Astrocyte (in vitro differentiated cells and primary cell): Measurements from ENCODE around the gene C17orf50. TPM values are rescaled to one million over a fixed set of nuclear protein-coding genes. Genes with fewer than 3 reads are reported as not detected.
A peak's percentile ranks its signal among the peaks of the same experiment; 100 is the strongest.

Source experiments
- DNase-seq: peaks from one replicate; pipeline ENCODE4 v3.0.0-alpha.2; 2010; ENCODE audit warnings: low read depth
- FAIRE-seq: peaks from 2 replicates; lab custom pipeline; 2011; peaks lifted over from hg19 to GRCh38; lab: Jason Lieb, UNC
- H2AFZ ChIP-seq: 2 replicates; pipeline ENCODE4 v1.6.0; 2012; ENCODE audit warnings: low read depth, low read length, inconsistent platforms
- H3K27ac ChIP-seq: 2 replicates; pipeline ENCODE4 v1.5.1; 2011; ENCODE audit warnings: low read depth, low read length, inconsistent platforms
- H3K27me3 ChIP-seq: 2 replicates; pipeline ENCODE4 v1.6.0; 2011; ENCODE audit warnings: low read length, inconsistent platforms; ENCODE audit not compliant: insufficient read depth
- H3K36me3 ChIP-seq: 2 replicates; pipeline ENCODE4 v1.5.1; 2011; ENCODE audit warnings: low read length, inconsistent platforms; ENCODE audit not compliant: insufficient read depth
- H3K4me1 ChIP-seq: 2 replicates; pipeline ENCODE4 v1.5.1; 2011; ENCODE audit warnings: low read length, inconsistent platforms; ENCODE audit not compliant: insufficient read depth
- H3K4me2 ChIP-seq: 2 replicates; pipeline ENCODE4 v1.6.0; 2012; ENCODE audit warnings: low read length, inconsistent platforms
- H3K4me3 ChIP-seq: 2 replicates; pipeline ENCODE4 v1.5.1; 2011; ENCODE audit warnings: low read depth, mild to moderate bottlenecking, low read length, inconsistent platforms; ENCODE audit not compliant: insufficient read depth
- H3K79me2 ChIP-seq: 2 replicates; pipeline ENCODE4 v1.6.0; 2012; ENCODE audit warnings: mild to moderate bottlenecking, low read length, inconsistent platforms; ENCODE audit not compliant: insufficient read depth
- H3K9ac ChIP-seq: 2 replicates; pipeline ENCODE4 v1.6.0; 2012; ENCODE audit warnings: mild to moderate bottlenecking, low read length, inconsistent platforms
- H3K9me3 ChIP-seq: 2 replicates; pipeline ENCODE4 v1.5.1; 2012; ENCODE audit warnings: low read depth, mild to moderate bottlenecking, low read length, inconsistent platforms; ENCODE audit not compliant: insufficient read depth
- H4K20me1 ChIP-seq: 2 replicates; pipeline ENCODE4 v1.6.0; 2012; ENCODE audit warnings: low read length, inconsistent platforms; ENCODE audit not compliant: insufficient read depth
- H3K27ac Mint-ChIP-seq: one replicate; pipeline ENCODE4 v1.8.0; 2021; ENCODE audit warnings: mild to moderate bottlenecking, mixed read lengths; ENCODE audit not compliant: unreplicated experiment
- H3K27me3 Mint-ChIP-seq: one replicate; pipeline ENCODE4 v1.8.0; 2021; ENCODE audit warnings: low read depth, mixed read lengths; ENCODE audit not compliant: unreplicated experiment
- H3K36me3 Mint-ChIP-seq: one replicate; pipeline ENCODE4 v1.8.0; 2021; ENCODE audit warnings: low read depth, mixed read lengths; ENCODE audit not compliant: unreplicated experiment
- H3K4me1 Mint-ChIP-seq: one replicate; pipeline ENCODE4 v1.8.0; 2021; ENCODE audit warnings: low read depth, mixed read lengths; ENCODE audit not compliant: unreplicated experiment
- H3K4me3 Mint-ChIP-seq: one replicate; pipeline ENCODE4 v1.8.0; 2021; ENCODE audit warnings: mild to moderate bottlenecking, moderate library complexity, mixed read lengths; ENCODE audit not compliant: unreplicated experiment
- H3K9me3 Mint-ChIP-seq: one replicate; pipeline ENCODE4 v1.8.0; 2021; ENCODE audit warnings: mild to moderate bottlenecking, mixed read lengths; ENCODE audit not compliant: unreplicated experiment
- EZH2 ChIP-seq: IDR thresholded peaks from 2 replicates; pipeline ENCODE4 v1.6.1; 2012; ENCODE audit warnings: mild to moderate bottlenecking, low read length, inconsistent platforms; ENCODE audit not compliant: insufficient read depth
- total RNA-seq: library from RNA; stranded (reverse); gene quantifications from 2 replicates; pipeline ENCODE4 v1.2.1, GENCODE V29; 2021
- TF ChIP-seq, protein P1 (sequence below): IDR thresholded peaks from 2 replicates; pipeline ENCODE4 v1.5.1; 2011; ENCODE audit warnings: low read depth, mild to moderate bottlenecking, inconsistent platforms, low read length, moderate library complexity; ENCODE audit not compliant: insufficient read depth

The C17orf50 gene
- total RNA-seq, 1 donor from 2014 or later, result not detected

DNA sequence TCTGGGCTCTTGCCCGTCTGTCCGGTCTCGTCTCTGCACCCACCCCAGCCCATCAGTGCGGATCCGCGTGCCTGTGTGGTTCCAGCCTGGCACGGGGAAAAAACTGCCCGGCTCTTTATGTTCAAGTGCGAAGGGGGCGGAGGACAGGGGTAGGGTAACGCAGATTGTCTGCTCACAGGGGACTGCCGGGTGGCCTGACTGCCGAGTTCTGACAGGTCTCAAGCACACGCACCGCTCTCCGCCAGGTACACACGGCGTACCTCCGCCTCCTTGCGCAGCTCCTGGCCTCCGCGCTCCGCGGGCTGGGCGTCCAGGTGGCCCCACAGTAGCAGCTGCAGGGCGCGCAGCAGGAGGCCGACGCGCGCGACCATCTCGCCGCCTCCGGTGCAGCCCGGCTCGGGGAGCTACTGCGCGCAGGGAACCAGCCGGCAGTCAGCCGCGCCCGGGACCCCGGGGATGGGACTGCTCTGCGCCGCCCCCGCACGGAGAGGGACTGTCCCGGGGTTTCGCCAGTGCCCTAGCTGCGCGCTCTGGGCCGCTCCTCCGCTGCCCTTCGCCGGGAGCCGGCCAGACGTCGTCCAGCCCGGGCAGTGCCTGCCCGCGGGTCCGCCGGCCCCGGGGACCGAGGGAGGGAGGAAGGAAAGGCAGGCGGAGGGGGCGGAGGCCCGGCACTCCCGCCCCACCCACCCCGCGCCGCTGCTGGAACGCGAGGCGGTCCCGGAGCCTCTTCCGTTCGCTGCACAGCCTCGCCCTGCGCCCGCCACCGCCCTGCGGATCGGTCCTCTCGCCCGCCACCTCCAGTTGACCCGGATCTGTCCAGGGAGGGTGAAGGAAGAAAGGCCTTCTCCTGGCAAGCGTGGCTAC is 34.6 kb downstream of the C17orf50 start, which contains the start of gene MMP28:
TSS of gene MMP28 (minus strand) at position 635 of the 864 bp plus-strand sequence. CDS start at position 371, 264 bp downstream.
- no peaks in the 10 kb centered on the region for H3K36me3 ChIP-seq
- no peaks in the 10 kb centered on the region for H3K79me2 ChIP-seq
- no peaks in the 10 kb centered on the region for H3K9me3 ChIP-seq
- DNase-seq, result peak; percentile 21
- no peaks in the 10 kb centered on the region for H4K20me1 ChIP-seq
- no peak within 1 kb of the TSS for H3K9ac ChIP-seq
- peaks cover 34% of the 10 kb centered on the region for H3K27me3 ChIP-seq
- H2AFZ ChIP-seq, result peak within 1 kb of the TSS; percentile 81
- FAIRE-seq, result no peak
- Mint-ChIP-seq H3K36me3 (no peaks in the 10 kb centered on the region), H3K27me3 (peaks cover 71% of the 10 kb centered on the region), H3K27ac (no peak within 1 kb of the TSS), H3K9me3 (no peaks in the 10 kb centered on the region), H3K4me3 (peak within 1 kb of the TSS; percentile 75), H3K4me1 (peaks cover 6% of the 10 kb centered on the region)
- TF ChIP-seq, protein P1, sequence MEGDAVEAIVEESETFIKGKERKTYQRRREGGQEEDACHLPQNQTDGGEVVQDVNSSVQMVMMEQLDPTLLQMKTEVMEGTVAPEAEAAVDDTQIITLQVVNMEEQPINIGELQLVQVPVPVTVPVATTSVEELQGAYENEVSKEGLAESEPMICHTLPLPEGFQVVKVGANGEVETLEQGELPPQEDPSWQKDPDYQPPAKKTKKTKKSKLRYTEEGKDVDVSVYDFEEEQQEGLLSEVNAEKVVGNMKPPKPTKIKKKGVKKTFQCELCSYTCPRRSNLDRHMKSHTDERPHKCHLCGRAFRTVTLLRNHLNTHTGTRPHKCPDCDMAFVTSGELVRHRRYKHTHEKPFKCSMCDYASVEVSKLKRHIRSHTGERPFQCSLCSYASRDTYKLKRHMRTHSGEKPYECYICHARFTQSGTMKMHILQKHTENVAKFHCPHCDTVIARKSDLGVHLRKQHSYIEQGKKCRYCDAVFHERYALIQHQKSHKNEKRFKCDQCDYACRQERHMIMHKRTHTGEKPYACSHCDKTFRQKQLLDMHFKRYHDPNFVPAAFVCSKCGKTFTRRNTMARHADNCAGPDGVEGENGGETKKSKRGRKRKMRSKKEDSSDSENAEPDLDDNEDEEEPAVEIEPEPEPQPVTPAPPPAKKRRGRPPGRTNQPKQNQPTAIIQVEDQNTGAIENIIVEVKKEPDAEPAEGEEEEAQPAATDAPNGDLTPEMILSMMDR, result no peak
- peak; percentile 49 for TF ChIP-seq EZH2
- H3K4me1 ChIP-seq, result peaks cover 7% of the 10 kb centered on the region
- peak within 1 kb of the TSS; percentile 53 for H3K4me3 ChIP-seq
- no peak within 1 kb of the TSS for H3K27ac ChIP-seq
- peak within 1 kb of the TSS; percentile 92 for H3K4me2 ChIP-seq

GRCh38 chr17:35795871-35796265 is 35.2 kb downstream of the C17orf50 start:
- Histone ChIP-seq H3K4me1 (peaks cover 7% of the 10 kb centered on the region), H2AFZ (peak overlapping the region; percentile 81), H3K36me3 (no peaks in the 10 kb centered on the region), H4K20me1 (no peaks in the 10 kb centered on the region), H3K9ac (no peak overlapping the region), H3K79me2 (no peaks in the 10 kb centered on the region), H3K27me3 (peaks cover 34% of the 10 kb centered on the region), H3K27ac (no peak overlapping the region), H3K4me3 (peak overlapping the region; percentile 53), H3K4me2 (peak overlapping the region; percentile 92), H3K9me3 (no peaks in the 10 kb centered on the region)
- H3K27me3 Mint-ChIP-seq, result peaks cover 75% of the 10 kb centered on the region
- no peaks in the 10 kb centered on the region for H3K36me3 Mint-ChIP-seq
- H3K4me3 Mint-ChIP-seq, result peak overlapping the region; percentile 75
- TF ChIP-seq EZH2, result no peak
- TF ChIP-seq, protein P1, result no peak
- no peak for FAIRE-seq
- no peak for DNase-seq
- H3K27ac Mint-ChIP-seq, result no peak overlapping the region
- peaks cover 6% of the 10 kb centered on the region for H3K4me1 Mint-ChIP-seq
- H3K9me3 Mint-ChIP-seq, result no peaks in the 10 kb centered on the region

DNA sequence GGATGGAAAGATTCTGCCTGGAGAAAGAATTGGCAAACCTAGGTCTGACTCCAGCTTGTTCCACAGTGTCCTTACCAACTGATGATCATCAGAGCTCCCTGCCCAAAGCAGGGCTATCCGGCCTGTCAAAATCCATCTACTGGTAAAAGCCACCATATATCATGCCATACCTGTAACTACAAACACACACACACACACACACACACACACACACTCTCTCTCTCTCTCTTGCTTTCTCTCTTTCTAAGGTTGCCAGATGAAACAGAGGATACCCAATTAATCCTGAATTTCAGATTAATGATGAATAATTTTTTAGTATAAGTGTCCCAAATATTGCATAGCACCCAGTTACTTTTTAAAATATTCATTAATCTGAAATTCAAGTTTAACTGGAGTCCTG is 36.3 kb downstream of the C17orf50 start:
- H3K4me2 ChIP-seq, result no peak overlapping the region
- H3K27me3 Mint-ChIP-seq, result peaks cover 75% of the 10 kb centered on the region
- H3K36me3 ChIP-seq, result no peaks in the 10 kb centered on the region
- no peak overlapping the region for H3K27ac ChIP-seq
- H3K9ac ChIP-seq, result no peak overlapping the region
- no peak overlapping the region for H3K4me3 ChIP-seq
- H3K9me3 ChIP-seq, result no peaks in the 10 kb centered on the region
- no peaks in the 10 kb centered on the region for H3K9me3 Mint-ChIP-seq
- H3K36me3 Mint-ChIP-seq, result no peaks in the 10 kb centered on the region
- no peak overlapping the region for H2AFZ ChIP-seq
- no peak for FAIRE-seq
- no peak for TF ChIP-seq EZH2
- TF ChIP-seq, protein P1, result no peak
- H3K27me3 ChIP-seq, result peaks cover 34% of the 10 kb centered on the region
- H3K4me1 Mint-ChIP-seq, result peaks cover 5% of the 10 kb centered on the region
- no peaks in the 10 kb centered on the region for H4K20me1 ChIP-seq
- H3K27ac Mint-ChIP-seq, result no peak overlapping the region
- no peaks in the 10 kb centered on the region for H3K79me2 ChIP-seq
- DNase-seq, result no peak
- no peak overlapping the region for H3K4me3 Mint-ChIP-seq
- peaks cover 13% of the 10 kb centered on the region for H3K4me1 ChIP-seq
